ENCODE measurements around the gene PIANP. TPM values are rescaled to one million over a fixed set of nuclear protein-coding genes. Genes with fewer than 3 reads are reported as not detected.

Gene PIANP
- total and polyA plus RNA-seq, 10 of the 15 experiments (the other 5 are each of a cell fraction or from before 2014, with no cell fraction given) = 0.08 to 0.12 (median 0.08) TPM; not detected in 7

DNA sequence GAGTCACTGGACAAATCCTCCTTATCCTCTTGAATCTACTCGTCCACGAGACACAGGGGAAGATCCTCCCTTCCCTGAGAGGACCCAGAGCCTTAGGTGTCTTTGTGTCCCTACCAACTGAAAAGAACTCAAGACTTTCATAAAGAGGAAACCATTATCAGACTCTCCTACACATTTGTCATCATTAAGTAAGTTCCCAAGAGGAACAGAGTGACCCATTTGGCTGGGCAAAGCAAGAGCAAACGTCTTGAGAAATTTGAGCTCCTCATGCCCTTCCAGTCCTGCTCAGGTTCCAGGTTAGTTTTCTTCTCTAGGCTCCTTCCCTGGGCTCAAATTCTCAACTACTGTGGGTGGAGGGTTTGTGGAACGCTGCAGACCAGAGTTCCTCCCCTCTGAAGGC is 46.6 kb upstream of the PIANP start:
- H3K9me3 ChIP-seq (replicated peaks; ENCODE audit: control insufficient read depth, insufficient read depth, low read length) = peaks cover 5% of the 10 kb centered on the region
- ChIA-PET RAD21 (ENCODE audit: unreplicated experiment) (no interaction called here), SMC1A (ENCODE audit: uncharacterized antibody, unreplicated experiment) (no interaction called here), POLR2A (no interaction called here), CTCF (interaction anchor here (0.6 to 1.3 kb wide), 2 partner anchors 10 to 12 kb away, joined by 3 read pairs; no protein-coding TSS in a partner anchor)
- H3K36me3 ChIP-seq (ENCODE audit: control insufficient read depth in 2 of 2, insufficient read depth in 2 of 2, low read length in 1 of 2) = peaks cover 6 to 14% of the 10 kb centered on the region in 2 experiments; a peak in 3 of 4 replicates
- BruUV-seq (replicated peaks) = no TSS peak
- in situ Hi-C loops (cut with MboI) = no loop called here
- no peak overlapping the region for H3K27ac ChIP-seq (ENCODE audit: control insufficient read depth, insufficient read depth)
- DNase-seq (ENCODE audit: low read depth, low spot score) (no peak), FAIRE-seq (no peak), ATAC-seq (no peak)
- WGBS (ENCODE audit: insufficient coverage, insufficient replicate concordance, low lambda C conversion rate, missing lambda C conversion rate) = 88% methylated on average over 4 of the region's 4 CpGs
- no peak overlapping the region for H3K4me3 ChIP-seq
- H3K4me1 ChIP-seq (ENCODE audit: control insufficient read depth, insufficient read depth, low read length) = peaks cover 20% of the 10 kb centered on the region
- no peak overlapping the region for H3K9ac ChIP-seq (ENCODE audit: control insufficient read depth, insufficient read depth, low read length)
- no peaks in the 10 kb centered on the region for H4K20me1 ChIP-seq (ENCODE audit: control insufficient read depth, insufficient read depth)
- H3K4me2 ChIP-seq (ENCODE audit: control insufficient read depth, insufficient read depth) = no peak overlapping the region
- peaks cover 7% of the 10 kb centered on the region for H3K79me2 ChIP-seq (ENCODE audit: control insufficient read depth, insufficient read depth, low read length)
- intact Hi-C loops (cut with micrococcal nuclease; ENCODE audit: unreplicated experiment) = no loop called here
- H3K27me3 ChIP-seq (replicated peaks in 1 of 2; ENCODE audit: control insufficient read depth in 2 of 2, insufficient read depth in 2 of 2, low read length in 1 of 2) = no peaks in the 10 kb centered on the region
- TF ChIP-seq CHD2 (IDR thresholded peaks at IDR 0.05; ENCODE audit: borderline replicate concordance, low read depth, low read length) (no peak), YY1 (IDR thresholded peaks at IDR 0.05; ENCODE audit: low read depth, low read length) (no peak), MTA2 (IDR thresholded peaks at IDR 0.05; ENCODE audit: low read depth) (no peak), POLR2AphosphoS5 (IDR thresholded peaks at IDR 0.05; ENCODE audit: low read length) (no peak), BRCA1 (IDR thresholded peaks at IDR 0.05; ENCODE audit: low read depth, low read length) (no peak), LARP7 (IDR thresholded peaks at IDR 0.05) (no peak), PAX8 (IDR thresholded peaks at IDR 0.05) (no peak)
- TF ChIP-seq, protein P1, sequence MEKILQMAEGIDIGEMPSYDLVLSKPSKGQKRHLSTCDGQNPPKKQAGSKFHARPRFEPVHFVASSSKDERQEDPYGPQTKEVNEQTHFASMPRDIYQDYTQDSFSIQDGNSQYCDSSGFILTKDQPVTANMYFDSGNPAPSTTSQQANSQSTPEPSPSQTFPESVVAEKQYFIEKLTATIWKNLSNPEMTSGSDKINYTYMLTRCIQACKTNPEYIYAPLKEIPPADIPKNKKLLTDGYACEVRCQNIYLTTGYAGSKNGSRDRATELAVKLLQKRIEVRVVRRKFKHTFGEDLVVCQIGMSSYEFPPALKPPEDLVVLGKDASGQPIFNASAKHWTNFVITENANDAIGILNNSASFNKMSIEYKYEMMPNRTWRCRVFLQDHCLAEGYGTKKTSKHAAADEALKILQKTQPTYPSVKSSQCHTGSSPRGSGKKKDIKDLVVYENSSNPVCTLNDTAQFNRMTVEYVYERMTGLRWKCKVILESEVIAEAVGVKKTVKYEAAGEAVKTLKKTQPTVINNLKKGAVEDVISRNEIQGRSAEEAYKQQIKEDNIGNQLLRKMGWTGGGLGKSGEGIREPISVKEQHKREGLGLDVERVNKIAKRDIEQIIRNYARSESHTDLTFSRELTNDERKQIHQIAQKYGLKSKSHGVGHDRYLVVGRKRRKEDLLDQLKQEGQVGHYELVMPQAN (conservative IDR thresholded peaks at IDR 0.05) = no peak
- TF ChIP-seq, protein P2, sequence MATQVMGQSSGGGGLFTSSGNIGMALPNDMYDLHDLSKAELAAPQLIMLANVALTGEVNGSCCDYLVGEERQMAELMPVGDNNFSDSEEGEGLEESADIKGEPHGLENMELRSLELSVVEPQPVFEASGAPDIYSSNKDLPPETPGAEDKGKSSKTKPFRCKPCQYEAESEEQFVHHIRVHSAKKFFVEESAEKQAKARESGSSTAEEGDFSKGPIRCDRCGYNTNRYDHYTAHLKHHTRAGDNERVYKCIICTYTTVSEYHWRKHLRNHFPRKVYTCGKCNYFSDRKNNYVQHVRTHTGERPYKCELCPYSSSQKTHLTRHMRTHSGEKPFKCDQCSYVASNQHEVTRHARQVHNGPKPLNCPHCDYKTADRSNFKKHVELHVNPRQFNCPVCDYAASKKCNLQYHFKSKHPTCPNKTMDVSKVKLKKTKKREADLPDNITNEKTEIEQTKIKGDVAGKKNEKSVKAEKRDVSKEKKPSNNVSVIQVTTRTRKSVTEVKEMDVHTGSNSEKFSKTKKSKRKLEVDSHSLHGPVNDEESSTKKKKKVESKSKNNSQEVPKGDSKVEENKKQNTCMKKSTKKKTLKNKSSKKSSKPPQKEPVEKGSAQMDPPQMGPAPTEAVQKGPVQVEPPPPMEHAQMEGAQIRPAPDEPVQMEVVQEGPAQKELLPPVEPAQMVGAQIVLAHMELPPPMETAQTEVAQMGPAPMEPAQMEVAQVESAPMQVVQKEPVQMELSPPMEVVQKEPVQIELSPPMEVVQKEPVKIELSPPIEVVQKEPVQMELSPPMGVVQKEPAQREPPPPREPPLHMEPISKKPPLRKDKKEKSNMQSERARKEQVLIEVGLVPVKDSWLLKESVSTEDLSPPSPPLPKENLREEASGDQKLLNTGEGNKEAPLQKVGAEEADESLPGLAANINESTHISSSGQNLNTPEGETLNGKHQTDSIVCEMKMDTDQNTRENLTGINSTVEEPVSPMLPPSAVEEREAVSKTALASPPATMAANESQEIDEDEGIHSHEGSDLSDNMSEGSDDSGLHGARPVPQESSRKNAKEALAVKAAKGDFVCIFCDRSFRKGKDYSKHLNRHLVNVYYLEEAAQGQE (IDR thresholded peaks at IDR 0.05; ENCODE audit: low read depth, low read length) = no peak
- no peak overlapping the region for H2AFZ ChIP-seq (ENCODE audit: control insufficient read depth, low read depth, low read length)
